Osteoblast (primary cell): ENCODE results near the gene CRISP2. TPM values are rescaled to one million over a fixed set of nuclear protein-coding genes. Genes with fewer than 3 reads are reported as not detected.

Source experiments
- DNase-seq: peaks from one replicate; pipeline ENCODE4 v3.0.0; 2011; ENCODE audit warnings: low spot score, mixed read lengths; ENCODE audit not compliant: insufficient read length; ENCODE audit errors: missing footprints
- H2AFZ ChIP-seq: 2 replicates; pipeline ENCODE4 v1.6.0; 2011; ENCODE audit warnings: mild to moderate bottlenecking, low read length
- H3K27ac ChIP-seq: 2 replicates; pipeline ENCODE4 v1.5.1; 2011; ENCODE audit warnings: mild to moderate bottlenecking, low read depth, low read length, moderate library complexity
- H3K27me3 ChIP-seq: 2 replicates; pipeline ENCODE4 v1.6.0; 2012; ENCODE audit warnings: mild to moderate bottlenecking, control low read depth, inconsistent platforms, low read length, moderate library complexity; ENCODE audit not compliant: insufficient read depth
- H3K36me3 ChIP-seq: 2 replicates; pipeline ENCODE4 v1.5.1; 2011; ENCODE audit warnings: mild to moderate bottlenecking, low read length, control low read depth, moderate library complexity; ENCODE audit not compliant: insufficient read depth
- H3K4me1 ChIP-seq: 2 replicates; pipeline ENCODE4 v1.5.1; 2011; ENCODE audit warnings: mild to moderate bottlenecking, low read length, control low read depth, moderate library complexity; ENCODE audit not compliant: insufficient read depth
- H3K4me2 ChIP-seq: 2 replicates; pipeline ENCODE4 v1.6.0; 2011; ENCODE audit warnings: mild to moderate bottlenecking, low read length; ENCODE audit not compliant: insufficient read depth
- H3K4me3 ChIP-seq: fragments of 200-600 bp; sonication (generic); 3 replicates; pipeline ENCODE4 v1.5.1; 2012; ENCODE audit warnings: mild to moderate bottlenecking, low read length, inconsistent platforms; ENCODE audit not compliant: insufficient read depth
- H3K79me2 ChIP-seq: 2 replicates; pipeline ENCODE4 v1.6.0; 2012; ENCODE audit warnings: mild to moderate bottlenecking, low read length, control low read depth, inconsistent platforms; ENCODE audit not compliant: insufficient read depth
- H3K9me3 ChIP-seq: 2 replicates; pipeline ENCODE4 v1.5.1; 2011; ENCODE audit warnings: low read depth, low read length, control low read depth
- H4K20me1 ChIP-seq: 2 replicates; pipeline ENCODE4 v1.6.0; 2012; ENCODE audit warnings: mild to moderate bottlenecking, low read length, control low read depth; ENCODE audit not compliant: insufficient read depth
- total RNA-seq: library from RNA; depleted of rRNA; stranded (reverse); fragments of >200 nt; gene quantifications from 2 replicates; pipeline ENCODE4 v1.2.3, GENCODE V29; 2012
- TF ChIP-seq, protein P1 (sequence below): IDR thresholded peaks from 2 replicates; pipeline ENCODE4 v1.5.1; 2011; ENCODE audit warnings: mild to moderate bottlenecking, low read depth, low read length, moderate library complexity; ENCODE audit errors: extremely low read depth

Gene CRISP2
- total RNA-seq, 1 donor = not detected

DNA sequence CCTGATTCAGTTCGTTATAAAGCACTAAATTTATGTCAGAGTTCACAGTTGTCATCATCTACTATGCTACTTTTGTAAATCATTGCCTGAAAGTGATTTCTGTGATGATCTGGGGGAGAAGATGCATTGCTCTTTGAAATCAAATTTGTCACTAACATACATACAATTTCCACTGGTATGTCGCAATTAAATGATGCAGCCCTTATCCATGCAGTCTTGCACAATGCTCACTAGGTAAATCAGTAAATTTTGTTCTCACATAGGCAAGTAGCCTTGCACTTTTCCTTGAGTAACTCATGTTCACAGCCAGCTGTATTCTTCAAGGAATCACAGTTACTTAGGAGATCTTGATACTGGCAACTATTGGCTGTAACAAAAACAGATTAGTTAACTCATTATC, 20.8 kb downstream of the CRISP2 start:
- no peak for DNase-seq
- Histone ChIP-seq H3K4me1 (no peaks in the 10 kb centered on the region), H3K27ac (no peak overlapping the region), H2AFZ (no peak overlapping the region), H3K27me3 (no peaks in the 10 kb centered on the region), H3K79me2 (no peaks in the 10 kb centered on the region), H3K36me3 (no peaks in the 10 kb centered on the region), H3K4me2 (no peak overlapping the region), H3K9me3 (no peaks in the 10 kb centered on the region), H3K4me3 (no peak overlapping the region), H4K20me1 (no peaks in the 10 kb centered on the region)
- TF ChIP-seq, protein P1, sequence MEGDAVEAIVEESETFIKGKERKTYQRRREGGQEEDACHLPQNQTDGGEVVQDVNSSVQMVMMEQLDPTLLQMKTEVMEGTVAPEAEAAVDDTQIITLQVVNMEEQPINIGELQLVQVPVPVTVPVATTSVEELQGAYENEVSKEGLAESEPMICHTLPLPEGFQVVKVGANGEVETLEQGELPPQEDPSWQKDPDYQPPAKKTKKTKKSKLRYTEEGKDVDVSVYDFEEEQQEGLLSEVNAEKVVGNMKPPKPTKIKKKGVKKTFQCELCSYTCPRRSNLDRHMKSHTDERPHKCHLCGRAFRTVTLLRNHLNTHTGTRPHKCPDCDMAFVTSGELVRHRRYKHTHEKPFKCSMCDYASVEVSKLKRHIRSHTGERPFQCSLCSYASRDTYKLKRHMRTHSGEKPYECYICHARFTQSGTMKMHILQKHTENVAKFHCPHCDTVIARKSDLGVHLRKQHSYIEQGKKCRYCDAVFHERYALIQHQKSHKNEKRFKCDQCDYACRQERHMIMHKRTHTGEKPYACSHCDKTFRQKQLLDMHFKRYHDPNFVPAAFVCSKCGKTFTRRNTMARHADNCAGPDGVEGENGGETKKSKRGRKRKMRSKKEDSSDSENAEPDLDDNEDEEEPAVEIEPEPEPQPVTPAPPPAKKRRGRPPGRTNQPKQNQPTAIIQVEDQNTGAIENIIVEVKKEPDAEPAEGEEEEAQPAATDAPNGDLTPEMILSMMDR = no peak

DNA sequence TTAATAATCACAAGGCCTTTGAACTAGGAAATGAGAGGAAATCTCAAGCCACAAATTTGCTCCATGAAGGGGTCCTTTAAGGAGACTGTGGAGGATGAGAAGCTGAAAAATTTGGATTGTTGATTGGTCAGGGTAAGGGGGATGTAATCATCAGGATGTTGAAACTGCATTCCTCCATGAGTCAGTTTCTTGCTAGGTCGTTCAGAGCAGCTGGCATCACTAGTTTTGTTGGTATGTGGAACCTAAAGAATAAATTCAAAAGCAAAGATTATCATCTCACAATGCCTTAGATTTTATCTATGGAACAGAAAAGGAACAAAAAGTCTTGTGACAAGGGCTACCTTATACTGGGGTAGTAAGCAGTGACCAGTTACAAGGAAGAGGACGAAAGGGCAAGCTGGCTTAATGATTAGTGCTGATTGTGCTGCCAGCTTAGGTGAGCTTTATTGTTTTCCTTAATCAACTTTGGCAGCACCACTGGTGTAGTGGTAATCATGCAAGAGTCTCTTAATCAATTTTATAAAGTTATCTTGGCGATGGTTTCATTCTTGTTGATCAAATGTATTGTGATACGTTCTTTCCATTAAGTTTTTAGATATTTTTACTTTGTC, 36.6 kb downstream of the CRISP2 start:
- no peak for DNase-seq
- no peak overlapping the region for H3K27ac ChIP-seq

DNA sequence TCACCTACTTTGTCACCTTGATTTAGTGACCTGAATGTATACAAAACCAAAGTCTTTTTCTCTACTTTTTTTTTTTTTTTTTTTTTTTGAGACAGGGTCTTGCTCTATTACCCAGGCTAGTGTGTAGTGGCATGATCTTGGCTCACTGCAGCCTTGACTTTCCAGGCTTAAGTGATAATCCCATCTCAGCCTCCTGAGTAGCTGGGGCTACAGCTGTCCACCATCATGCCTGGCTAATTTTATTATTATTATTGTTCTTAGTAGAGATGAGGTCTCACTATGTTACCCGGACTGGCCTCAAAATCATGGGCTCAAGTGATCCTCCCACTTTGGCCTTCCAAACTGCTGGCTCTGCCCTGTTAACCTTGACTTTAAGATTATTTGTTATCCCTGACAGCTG, 37.5 kb downstream of the CRISP2 start:
- no peaks in the 10 kb centered on the region for H3K36me3 ChIP-seq
- no peaks in the 10 kb centered on the region for H3K27me3 ChIP-seq
- no peak overlapping the region for H3K4me3 ChIP-seq
- TF ChIP-seq, protein P1 = no peak
- no peaks in the 10 kb centered on the region for H3K4me1 ChIP-seq
- DNase-seq = no peak
- no peaks in the 10 kb centered on the region for H3K9me3 ChIP-seq
- no peaks in the 10 kb centered on the region for H3K79me2 ChIP-seq
- H2AFZ ChIP-seq = no peak overlapping the region
- H4K20me1 ChIP-seq = no peaks in the 10 kb centered on the region
- no peak overlapping the region for H3K4me2 ChIP-seq
- H3K27ac ChIP-seq = no peak overlapping the region

More for the DNA sequence above, 36.6 kb downstream of the CRISP2 start:
- no peak overlapping the region for H3K4me2 ChIP-seq
- H3K9me3 ChIP-seq = no peaks in the 10 kb centered on the region
- no peaks in the 10 kb centered on the region for H3K36me3 ChIP-seq
- TF ChIP-seq, protein P1 = no peak
- no peak overlapping the region for H2AFZ ChIP-seq
- no peaks in the 10 kb centered on the region for H3K27me3 ChIP-seq
- H3K4me3 ChIP-seq = no peak overlapping the region
- no peaks in the 10 kb centered on the region for H4K20me1 ChIP-seq
- H3K79me2 ChIP-seq = no peaks in the 10 kb centered on the region
- H3K4me1 ChIP-seq = no peaks in the 10 kb centered on the region

DNA sequence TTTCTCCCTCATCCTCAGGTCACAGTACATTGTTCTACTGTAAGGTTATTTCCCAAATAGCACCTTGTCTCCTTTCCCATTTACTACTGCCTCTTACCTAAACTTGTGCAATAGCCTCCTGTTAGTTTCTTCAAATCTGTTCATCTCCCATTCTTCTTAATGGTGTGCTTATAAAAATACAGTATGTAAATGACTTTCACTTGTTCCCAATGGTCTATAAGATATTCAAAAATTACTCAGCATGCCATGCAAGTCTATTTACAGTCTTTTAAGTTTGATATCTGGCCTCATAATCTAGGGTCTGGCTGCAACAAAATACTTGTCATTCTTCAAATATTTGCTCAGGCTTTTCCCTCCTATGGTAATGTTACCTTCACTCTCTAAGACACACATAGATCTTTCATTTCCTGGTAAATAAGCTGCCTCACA, 45.2 kb downstream of the CRISP2 start:
- no peaks in the 10 kb centered on the region for H4K20me1 ChIP-seq
- no peaks in the 10 kb centered on the region for H3K9me3 ChIP-seq
- H3K27me3 ChIP-seq = no peaks in the 10 kb centered on the region
- TF ChIP-seq, protein P1 = no peak
- H3K4me1 ChIP-seq = no peaks in the 10 kb centered on the region
- H2AFZ ChIP-seq = no peak overlapping the region
- no peaks in the 10 kb centered on the region for H3K36me3 ChIP-seq
- no peak overlapping the region for H3K27ac ChIP-seq
- H3K4me2 ChIP-seq = no peak overlapping the region
- H3K4me3 ChIP-seq = no peak overlapping the region
- no peak for DNase-seq
- H3K79me2 ChIP-seq = no peaks in the 10 kb centered on the region
